H1 (cell line): ENCODE results near the gene DAPK1. TPM values are rescaled to one million over a fixed set of nuclear protein-coding genes. Genes with fewer than 3 reads are reported as not detected.

ENCODE experiments used
- CTCF ChIA-PET: fragments of 300-600 bp; sonication (Branson Sonifier 250); formaldehyde crosslinking; loops from one replicate; lab custom pipeline; 2021; ENCODE audit not compliant: partially characterized antibody; lab: Charles Lee
- POLR2A ChIA-PET: fragments of 300-600 bp; sonication (Branson Sonifier 250); formaldehyde crosslinking; loops from one replicate; lab custom pipeline; 2021; ENCODE audit warnings: inconsistent platforms; ENCODE audit not compliant: partially characterized antibody; lab: Charles Lee
- DNase-seq, 2 experiments: peaks; one replicate each; pipeline versions ENCODE4 v3.0.0 to v3.0.0-alpha.2; 2010 to 2022; ENCODE audit warnings: low spot score in 2 of 2, low read depth in 1 of 2, mixed read lengths in 1 of 2
- FAIRE-seq: peaks from 2 replicates; lab custom pipeline; 2011; peaks lifted over from hg19 to GRCh38; lab: Jason Lieb, UNC
- H2AFZ ChIP-seq: 2 replicates; pipeline ENCODE4 v1.8.1; 2012; ENCODE audit warnings: low read length, inconsistent platforms
- H2AK5ac ChIP-seq: 2 replicates; pipeline ENCODE4 v1.6.1; 2013; ENCODE audit warnings: low read depth, low read length
- H2BK120ac ChIP-seq: replicated peaks from 2 replicates; pipeline ENCODE3; 2013; ENCODE audit warnings: low read depth, low read length, inconsistent platforms
- H2BK12ac ChIP-seq: 2 replicates; pipeline ENCODE4 v1.6.1; 2013; ENCODE audit warnings: low read depth, low read length
- H2BK15ac ChIP-seq: 2 replicates; pipeline ENCODE4 v1.6.1; 2013; ENCODE audit warnings: low read length
- H2BK20ac ChIP-seq: 2 replicates; pipeline ENCODE4 v1.6.1; 2013; ENCODE audit warnings: low read length
- H2BK5ac ChIP-seq: 2 replicates; pipeline ENCODE4 v1.6.1; 2013; ENCODE audit warnings: low read depth, low read length
- H3K14ac ChIP-seq: 2 replicates; pipeline ENCODE4 v1.6.1; 2013; ENCODE audit warnings: inconsistent platforms; ENCODE audit not compliant: insufficient read length
- H3K18ac ChIP-seq: 2 replicates; pipeline ENCODE4 v1.6.1; 2013; ENCODE audit warnings: low read length; ENCODE audit errors: extremely low read depth
- H3K23ac ChIP-seq: 2 replicates; pipeline ENCODE4 v1.6.1; 2013; ENCODE audit warnings: inconsistent platforms; ENCODE audit not compliant: insufficient read length
- H3K23me2 ChIP-seq: 2 replicates; pipeline ENCODE4 v1.6.1; 2013; ENCODE audit warnings: low read depth, low read length
- H3K27ac ChIP-seq: 2 replicates; pipeline ENCODE4 v1.6.1; 2011; ENCODE audit warnings: low read depth, low read length, inconsistent platforms
- H3K27me3 ChIP-seq, 4 experiments: replicated peaks in 1 of 4; 1 replicate in 1 of 4; 2 replicates in 3 of 4; pipeline versions ENCODE4 v1.6.1 to v1.8.1; 2011 to 2013; ENCODE audit warnings: low read length in 3 of 4, mild to moderate bottlenecking in 3 of 4, inconsistent platforms in 2 of 4, mixed read lengths in 2 of 4, moderate library complexity in 1 of 4; ENCODE audit not compliant: control insufficient read depth in 3 of 4, insufficient read depth in 3 of 4; ENCODE audit errors: extremely low read depth in 1 of 4
- H3K36me3 ChIP-seq, 4 experiments: 2 replicates each; pipeline versions ENCODE4 v1.6.1 to v1.8.1; 2011 to 2013; ENCODE audit warnings: mild to moderate bottlenecking in 4 of 4, low read length in 3 of 4, moderate library complexity in 2 of 4, control low read depth in 1 of 4, inconsistent platforms in 1 of 4; ENCODE audit not compliant: insufficient read depth in 4 of 4, control insufficient read depth in 2 of 4
- H3K4ac ChIP-seq: replicated peaks from 2 replicates; pipeline ENCODE3; 2013; ENCODE audit warnings: low read length, low read depth, mixed read lengths, inconsistent platforms; ENCODE audit not compliant: insufficient read length
- H3K4me1 ChIP-seq, 4 experiments: replicated peaks in 1 of 4; 1 replicate in 1 of 4; 2 replicates in 3 of 4; pipeline versions ENCODE4 v1.6.1 to v1.8.1; 2011 to 2013; ENCODE audit warnings: low read length in 3 of 4, inconsistent platforms in 2 of 4, mixed read lengths in 1 of 4; ENCODE audit not compliant: insufficient read depth in 4 of 4, control insufficient read depth in 3 of 4
- H3K4me2 ChIP-seq, 2 experiments: 2 replicates each; pipeline versions ENCODE4 v1.6.1 to v1.8.1; 2011 to 2013; ENCODE audit warnings: low read depth in 2 of 2, low read length in 2 of 2, control low read depth in 1 of 2, inconsistent platforms in 1 of 2, mild to moderate bottlenecking in 1 of 2; ENCODE audit not compliant: insufficient read depth in 1 of 2
- H3K4me3 ChIP-seq, 4 experiments: fragments of 200-600, 300-600 bp in 1 of 4; sonication (generic), shearing (Covaris generic), sonication (Bioruptor Twin) in 1 of 4; 2 replicates each; pipeline versions ENCODE4 v1.5.1 to v1.8.1; 2011 to 2016; ENCODE audit warnings: low read length in 4 of 4, low read depth in 3 of 4, control low read depth in 2 of 4, inconsistent platforms in 2 of 4, mild to moderate bottlenecking in 2 of 4, mixed read lengths in 1 of 4, moderate library complexity in 1 of 4; ENCODE audit not compliant: insufficient read depth in 2 of 4; ENCODE audit errors: extremely low read depth in 1 of 4
- H3K56ac ChIP-seq: replicated peaks from 2 replicates; pipeline ENCODE3; 2013; ENCODE audit warnings: low read depth, mild to moderate bottlenecking, mixed read lengths, low read length, inconsistent platforms; ENCODE audit not compliant: insufficient read length
- H3K79me1 ChIP-seq: 2 replicates; pipeline ENCODE4 v1.6.1; 2013; ENCODE audit warnings: low read depth, low read length, control low read depth
- H3K79me2 ChIP-seq, 2 experiments: 2 replicates each; pipeline versions ENCODE4 v1.6.1 to v1.8.1; 2012 to 2013; ENCODE audit warnings: low read length in 2 of 2, mild to moderate bottlenecking in 2 of 2, inconsistent platforms in 1 of 2; ENCODE audit not compliant: insufficient read depth in 2 of 2, control insufficient read depth in 1 of 2
- H3K9ac ChIP-seq, 4 experiments: replicated peaks in 1 of 4; 1 replicate in 1 of 4; 2 replicates in 3 of 4; pipeline versions ENCODE4 v1.6.1 to v1.8.1; 2011 to 2013; ENCODE audit warnings: low read depth in 3 of 4, low read length in 3 of 4, control low read depth in 2 of 4, mild to moderate bottlenecking in 2 of 4, moderate library complexity in 2 of 4, inconsistent platforms in 1 of 4; ENCODE audit errors: extremely low read depth in 1 of 4
- H3K9me3 ChIP-seq, 2 experiments: 2 replicates each; pipeline versions ENCODE4 v1.6.1 to v1.8.1; 2012 to 2013; ENCODE audit warnings: mild to moderate bottlenecking in 2 of 2, moderate library complexity in 2 of 2, control low read depth in 1 of 2, inconsistent platforms in 1 of 2, low read depth in 1 of 2, low read length in 1 of 2, mixed read lengths in 1 of 2; ENCODE audit not compliant: insufficient read depth in 2 of 2
- H4K20me1 ChIP-seq, 2 experiments: replicated peaks in 1 of 2; 2 replicates each; pipeline versions ENCODE3 to v1.8.1; 2011 to 2013; ENCODE audit warnings: inconsistent platforms in 2 of 2, low read length in 2 of 2, mild to moderate bottlenecking in 1 of 2; ENCODE audit not compliant: insufficient read depth in 2 of 2, control insufficient read depth in 1 of 2
- H4K5ac ChIP-seq: 2 replicates; pipeline ENCODE4 v1.6.1; 2013; ENCODE audit warnings: low read length, low read depth, mixed read lengths, inconsistent platforms; ENCODE audit not compliant: insufficient read length
- H4K8ac ChIP-seq: 2 replicates; pipeline ENCODE4 v1.8.0; 2013; ENCODE audit warnings: mild to moderate bottlenecking, moderate library complexity, low read length, inconsistent platforms; ENCODE audit not compliant: insufficient read depth; ENCODE audit errors: extremely low read depth
- H4K91ac ChIP-seq: replicated peaks from 2 replicates; pipeline ENCODE3; 2013; ENCODE audit warnings: low read length, mixed read lengths, inconsistent platforms; ENCODE audit not compliant: insufficient read length
- ASH2L ChIP-seq: fragments of 200-600, 300-600 bp; sonication (generic); IDR thresholded peaks from one replicate; pipeline ENCODE4 v1.7.1; 2017; ENCODE audit warnings: low read length
- BRCA1 ChIP-seq: IDR thresholded peaks from 2 replicates; pipeline ENCODE4 v1.6.1; 2012; ENCODE audit warnings: low read depth, low read length, improper control_type of control experiment
- CBX5 ChIP-seq: fragments of 300-800, 300-1000 bp; sonication (generic); IDR thresholded peaks from 2 replicates; pipeline ENCODE4 v1.7.1; 2016; ENCODE audit warnings: antibody characterized with exemption, low read length, low read depth
- CEBPB ChIP-seq: IDR thresholded peaks from 2 replicates; pipeline ENCODE4 v1.6.1; 2012; ENCODE audit warnings: low read depth, low read length
- EGR1 ChIP-seq: IDR thresholded peaks from 2 replicates; pipeline ENCODE4 v1.6.1; 2011; ENCODE audit warnings: low read depth, low read length, borderline replicate concordance
- GTF2F1 ChIP-seq: IDR thresholded peaks from 2 replicates; pipeline ENCODE4 v1.6.1; 2012; ENCODE audit warnings: low read depth, low read length, improper control_type of control experiment, borderline replicate concordance
- MAFK ChIP-seq: IDR thresholded peaks from 2 replicates; pipeline ENCODE4 v1.6.1; 2012; ENCODE audit warnings: low read depth, mild to moderate bottlenecking, improper control_type of control experiment, low read length
- NRF1 ChIP-seq: IDR thresholded peaks from 2 replicates; pipeline ENCODE4 v1.6.1; 2011; ENCODE audit warnings: mild to moderate bottlenecking, low read depth, low read length, improper control_type of control experiment
- PHF8 ChIP-seq: fragments of 200-600 bp; sonication (generic); conservative IDR thresholded peaks from 2 replicates; pipeline ENCODE4 v1.7.1; 2012; ENCODE audit warnings: low read depth, mild to moderate bottlenecking, inconsistent platforms, low read length, moderate library complexity
- POU5F1 ChIP-seq: IDR thresholded peaks from 2 replicates; pipeline ENCODE4 v1.6.1; 2011; ENCODE audit warnings: low read depth, mild to moderate bottlenecking, low read length, moderate library complexity
- SAP30 ChIP-seq: fragments of 300-600 bp; sonication (generic); IDR thresholded peaks from 2 replicates; pipeline ENCODE4 v1.7.1; 2012; ENCODE audit warnings: low read length, moderate library complexity, mild to moderate bottlenecking, inconsistent platforms; ENCODE audit not compliant: insufficient read depth, insufficient replicate concordance
- SP1 ChIP-seq: IDR thresholded peaks from 2 replicates; pipeline ENCODE4 v1.6.1; 2011; ENCODE audit warnings: low read depth, low read length
- TAF7 ChIP-seq: optimal IDR thresholded peaks from 2 replicates; pipeline ENCODE3; 2011; ENCODE audit warnings: low read depth, mild to moderate bottlenecking, inconsistent platforms, low read length, moderate library complexity, borderline replicate concordance
- TCF12 ChIP-seq: IDR thresholded peaks from 2 replicates; pipeline ENCODE4 v1.6.1; 2011; ENCODE audit warnings: low read depth, mild to moderate bottlenecking, low read length
- WGBS, 2 experiments: shearing (Covaris generic) in 1 of 2; methylation state at CpG; one replicate each; pipeline versions ENCODE4 v1.1.6 to v1.1.7; 2013 to 2015; ENCODE audit warnings: low lambda C conversion rate in 2 of 2, mixed read lengths in 2 of 2, inconsistent platforms in 1 of 2, low coverage in 1 of 2, missing lambda C conversion rate in 1 of 2; ENCODE audit not compliant: insufficient replicate concordance in 2 of 2, insufficient coverage in 1 of 2, insufficient read length in 1 of 2; ENCODE audit errors: extremely low coverage in 1 of 2, missing lambda C conversion rate in 1 of 2; 5-methylcytosine and 5-hydroxymethylcytosine counted together
- polyA plus RNA-seq, 7 experiments: library from polyadenylated mRNA; depleted of rRNA in 3 of 7; stranded (reverse) in 5 of 7; unstranded in 2 of 7; fragments of >200 nt in 5 of 7; fragments of 200-250 nt in 2 of 7; gene quantifications; 1 replicate in 5 of 7; 2 replicates in 1 of 7; 4 replicates in 1 of 7; pipeline versions ENCODE4 v1.2.1 to v1.2.3, GENCODE V29; 2011 to 2013; ENCODE audit warnings: missing spikeins in 2 of 7, mixed read lengths in 2 of 7
- total RNA-seq: library from RNA; stranded (reverse); fragmentation: NEBNext Ultra II Directional; extraction: Animal tissue kit (Norgen Biotek cat#: 25700); gene quantifications from 2 replicates; pipeline ENCODE4 v1.2.1, GENCODE V29; 2021
- TF ChIP-seq, protein P1 (sequence below): IDR thresholded peaks from 2 replicates; pipeline ENCODE4 v1.6.1; 2012; ENCODE audit warnings: inconsistent platforms

The DAPK1 gene
- total and polyA plus RNA-seq, 2 of the 8 experiments (the other 6 are each of a cell fraction or from before 2014, with no cell fraction given), result 62.4 to 131 TPM

- CTCF ChIA-PET, result interaction anchor here (0.6 to 1.6 kb wide), 2 partner anchors 13 to 316 kb away, joined by 3 read pairs; no protein-coding TSS in a partner anchor
- TF ChIP-seq CBX5 (no peak), POU5F1 (no peak), SAP30 (no peak), TAF7 (no peak), CEBPB (no peak), PHF8 (no peak), MAFK (no peak), SP1 (no peak), BRCA1 (no peak), TCF12 (no peak), GTF2F1 (no peak), NRF1 (no peak), ASH2L (no peak), EGR1 (no peak)
- TF ChIP-seq, protein P1, sequence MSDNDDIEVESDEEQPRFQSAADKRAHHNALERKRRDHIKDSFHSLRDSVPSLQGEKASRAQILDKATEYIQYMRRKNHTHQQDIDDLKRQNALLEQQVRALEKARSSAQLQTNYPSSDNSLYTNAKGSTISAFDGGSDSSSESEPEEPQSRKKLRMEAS, result no peak
Observed at GRCh38 chr9:87528969-87529368, 31.3 kb downstream of the DAPK1 start.

More at GRCh38 chr9:87528969-87529368, 31.3 kb downstream of the DAPK1 start:
- Histone ChIP-seq H3K9ac (no peak overlapping the region), H2BK15ac (no peak overlapping the region), H3K23me2 (no peaks in the 10 kb centered on the region), H2AK5ac (no peak overlapping the region), H3K27ac (no peak overlapping the region), H3K4ac (no peak overlapping the region), H3K4me2 (no peak overlapping the region), H2BK120ac (no peak overlapping the region), H3K23ac (no peak overlapping the region), H4K91ac (no peak overlapping the region), H4K20me1 (peaks cover 12 to 20% of the 10 kb centered on the region in 2 experiments), H2AFZ (no peak overlapping the region), H2BK12ac (no peak overlapping the region), H3K79me1 (peaks cover 14% of the 10 kb centered on the region), H3K4me1 (peaks cover 8 to 26% (median 19%) of the 10 kb centered on the region in 4 experiments), H3K27me3 (no peaks in the 10 kb centered on the region), H3K4me3 (no peak overlapping the region), H3K18ac (no peak overlapping the region), H3K79me2 (peaks cover 5 to 84% of the 10 kb centered on the region in 2 experiments; a peak in 3 of 4 replicates), H4K5ac (no peak overlapping the region), H3K56ac (no peak overlapping the region), H3K9me3 (no peaks in the 10 kb centered on the region), H4K8ac (no peak overlapping the region), H3K36me3 (no peaks in the 10 kb centered on the region), H2BK5ac (no peak overlapping the region), H2BK20ac (no peak overlapping the region), H3K14ac (no peak overlapping the region)
- POLR2A ChIA-PET, result interaction anchor here (1.1 kb wide), 1 partner anchor 31 kb away, joined by 4 read pairs; the partner anchor contains the start of gene DAPK1
- WGBS, 2 experiments, result 88% methylated on average over 6 of the region's 6 CpGs; no CpG with 5 or more reads in 1 of the 2 experiments
- DNase-seq, result no peak
- FAIRE-seq, result no peak
